ENCODE data around the gene UBE2E2. TPM values are rescaled to one million over a fixed set of nuclear protein-coding genes. Genes with fewer than 3 reads are reported as not detected.

UBE2E2 gene
- total RNA-seq, 1 donor from 2014 or later, result 55.8 TPM

GRCh38 chr3:23254835-23255234 is 51.7 kb downstream of the UBE2E2 start:
- H3K27ac Mint-ChIP-seq, result no peak overlapping the region
- no peak for TF ChIP-seq CTCF (conservative IDR thresholded peaks at IDR 0.05)
- no peak for DNase-seq (ENCODE audit: extremely low spot score, unreplicated experiment)
- peaks cover 5% of the 10 kb centered on the region for H3K9me3 Mint-ChIP-seq
- H3K4me1 Mint-ChIP-seq (ENCODE audit: unreplicated experiment), result peaks cover 13% of the 10 kb centered on the region
- H3K27me3 Mint-ChIP-seq, result no peaks in the 10 kb centered on the region
- H3K4me3 Mint-ChIP-seq, result no peak overlapping the region
- H3K36me3 Mint-ChIP-seq, result peaks cover 5% of the 10 kb centered on the region

- Mint-ChIP-seq H3K9me3 (peaks cover 5% of the 10 kb centered on the region), H3K27ac (no peak overlapping the region), H3K4me1 (ENCODE audit: unreplicated experiment) (peaks cover 9% of the 10 kb centered on the region), H3K4me3 (no peak overlapping the region), H3K36me3 (peaks cover 5% of the 10 kb centered on the region), H3K27me3 (no peaks in the 10 kb centered on the region)
- no peak for DNase-seq (ENCODE audit: extremely low spot score, unreplicated experiment)
- TF ChIP-seq CTCF (conservative IDR thresholded peaks at IDR 0.05), result no peak
Observed at GRCh38 chr3:23256741-23257435, 53.8 kb downstream of the UBE2E2 start.

- Mint-ChIP-seq H3K27ac (no peak overlapping the region), H3K27me3 (no peaks in the 10 kb centered on the region), H3K9me3 (peaks cover 5% of the 10 kb centered on the region), H3K4me1 (ENCODE audit: unreplicated experiment) (peaks cover 9% of the 10 kb centered on the region), H3K4me3 (no peak overlapping the region), H3K36me3 (peaks cover 5% of the 10 kb centered on the region)
- DNase-seq (ENCODE audit: extremely low spot score, unreplicated experiment), result no peak
- TF ChIP-seq CTCF (conservative IDR thresholded peaks at IDR 0.05), result no peak
Observed at GRCh38 chr3:23258110-23258509, 55.0 kb downstream of the UBE2E2 start.

- no peak for TF ChIP-seq CTCF (conservative IDR thresholded peaks at IDR 0.05)
- H3K9me3 Mint-ChIP-seq, result peaks cover 5% of the 10 kb centered on the region
- no peak for DNase-seq (ENCODE audit: extremely low spot score, unreplicated experiment)
- no peak overlapping the region for H3K4me3 Mint-ChIP-seq
- H3K36me3 Mint-ChIP-seq, result peaks cover 5% of the 10 kb centered on the region
- H3K4me1 Mint-ChIP-seq (ENCODE audit: unreplicated experiment), result peaks cover 3% of the 10 kb centered on the region
- H3K27me3 Mint-ChIP-seq, result no peaks in the 10 kb centered on the region
- H3K27ac Mint-ChIP-seq, result no peak overlapping the region
Observed at GRCh38 chr3:23259515-23259914, 56.4 kb downstream of the UBE2E2 start.

- DNase-seq (ENCODE audit: extremely low spot score, unreplicated experiment), result no peak
- no peak for TF ChIP-seq CTCF (conservative IDR thresholded peaks at IDR 0.05)
- H3K27me3 Mint-ChIP-seq, result no peaks in the 10 kb centered on the region
- no peak overlapping the region for H3K4me3 Mint-ChIP-seq
- H3K4me1 Mint-ChIP-seq (ENCODE audit: unreplicated experiment), result no peaks in the 10 kb centered on the region
- H3K9me3 Mint-ChIP-seq, result peaks cover 9% of the 10 kb centered on the region
- no peak overlapping the region for H3K27ac Mint-ChIP-seq
- H3K36me3 Mint-ChIP-seq, result peaks cover 9% of the 10 kb centered on the region
Observed at GRCh38 chr3:23262766-23263165, 59.6 kb downstream of the UBE2E2 start.
